Measurements from ENCODE around the gene TMEM43.

The TMEM43 gene

GRCh38 chr3:14150078-14150477 lies 25.2 kb downstream of the TMEM43 start:
- TF ChIP-seq CTCF (IDR thresholded peaks at IDR 0.05; ENCODE audit: low read depth, low read length) = no peak
- DNase-seq (ENCODE audit: extremely low read depth, low read depth) = no peak

- no peak for DNase-seq (ENCODE audit: extremely low read depth, low read depth)
- TF ChIP-seq CTCF (IDR thresholded peaks at IDR 0.05; ENCODE audit: low read depth, low read length) = no peak
These were observed 25.8 kb downstream of the TMEM43 start for GRCh38 chr3:14150491-14151230.

GRCh38 chr3:14151471-14152083 lies 26.7 kb downstream of the TMEM43 start:
- TF ChIP-seq CTCF (IDR thresholded peaks at IDR 0.05; ENCODE audit: low read depth, low read length) = no peak
- DNase-seq (ENCODE audit: extremely low read depth, low read depth) = no peak

- DNase-seq (ENCODE audit: extremely low read depth, low read depth) = no peak
- TF ChIP-seq CTCF (IDR thresholded peaks at IDR 0.05; ENCODE audit: low read depth, low read length) = peak; percentile 4
These were observed 27.5 kb downstream of the TMEM43 start for GRCh38 chr3:14152233-14152962.

GRCh38 chr3:14152963-14153355 lies 28.1 kb downstream of the TMEM43 start:
- no peak for TF ChIP-seq CTCF (IDR thresholded peaks at IDR 0.05; ENCODE audit: low read depth, low read length)
- DNase-seq (ENCODE audit: extremely low read depth, low read depth) = no peak

- no peak for TF ChIP-seq CTCF (IDR thresholded peaks at IDR 0.05; ENCODE audit: low read depth, low read length)
- no peak for DNase-seq (ENCODE audit: extremely low read depth, low read depth)
These were observed 28.8 kb downstream of the TMEM43 start for GRCh38 chr3:14153663-14154062.

- TF ChIP-seq CTCF (IDR thresholded peaks at IDR 0.05; ENCODE audit: low read depth, low read length) = no peak
- DNase-seq (ENCODE audit: extremely low read depth, low read depth) = no peak
These were observed 29.4 kb downstream of the TMEM43 start for GRCh38 chr3:14154276-14154675.

Data from AG09319 (cell line).